ENCODE results near the gene ADAMTS16.

DNA sequence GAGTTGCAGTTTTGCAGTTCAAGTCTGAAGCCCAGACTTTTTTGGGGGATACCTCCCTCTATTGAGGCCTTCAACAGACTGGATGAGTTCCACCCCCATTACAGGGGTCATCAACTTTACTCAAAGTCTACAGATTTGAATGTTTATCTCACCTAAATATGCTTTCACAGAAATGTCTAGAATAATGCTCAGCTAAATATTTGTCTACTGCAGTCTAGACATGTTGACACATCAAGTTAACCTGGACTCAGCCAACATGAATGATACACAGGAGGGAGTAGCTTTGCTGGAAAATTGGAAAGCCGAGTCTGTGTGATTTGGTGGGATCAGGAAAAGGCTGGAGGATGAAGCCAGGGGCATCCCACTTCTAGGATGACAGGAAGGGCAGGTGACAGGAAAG lies 154.3 kb downstream of the ADAMTS16 start:
- TF ChIP-seq CTCF (conservative IDR thresholded peaks at IDR 0.05; ENCODE audit: low read depth in 2 of 2) (no peak), POLR2AphosphoS5 (IDR thresholded peaks at IDR 0.05; ENCODE audit: low read depth) (no peak)
